Endometrial microvascular endothelial cells (primary cell): ENCODE data around the gene MBD3L3. TPM values are rescaled to one million over a fixed set of nuclear protein-coding genes. Genes with fewer than 3 reads are reported as not detected.
"Not testable (repeated sequence)": the region's sequence is repeated elsewhere in the genome, so short reads cannot be mapped to it uniquely, and the experiment has no call there.

ENCODE experiments used
- in situ Hi-C: cut with HindIII; loops from 2 replicates; pipeline ENCODE4 v1.10.0; 2017; ENCODE audit warnings: low sequenced_read_pairs, low pct_unique_long_range_greater_than_20kb; ENCODE audit errors: inconsistent ontology term
- total RNA-seq: library from RNA; depleted of rRNA; stranded (reverse); fragments of >200 nt; gene quantifications from one replicate; pipeline ENCODE4 v1.2.3, GENCODE V29; 2015; ENCODE audit errors: inconsistent ontology term

Gene MBD3L3
- total RNA-seq, result not detected

- in situ Hi-C loops, result not testable (repeated sequence)
Measured at GRCh38 chr19:7058576-7058975, at the start of gene MBD3L3. MBD3L3 (minus strand) TSS chr19:7058676; CDS start chr19:7058605, 71 bp downstream.

- in situ Hi-C loops, result no loop called here
Measured at GRCh38 chr19:7106711-7107657, 48.5 kb upstream of the MBD3L3 start.

- in situ Hi-C loops, result no loop called here
Measured at GRCh38 chr19:7104747-7105447, 46.4 kb upstream of the MBD3L3 start.

- in situ Hi-C loops, result no loop called here
Measured at GRCh38 chr19:7101498-7102253, 43.2 kb upstream of the MBD3L3 start.

GRCh38 chr19:7099597-7099921 is 41.1 kb upstream of the MBD3L3 start:
- in situ Hi-C loops, result no loop called here

GRCh38 chr19:7098701-7099596 is 40.5 kb upstream of the MBD3L3 start:
- in situ Hi-C loops, result no loop called here

- in situ Hi-C loops, result no loop called here
Measured at GRCh38 chr19:7098096-7098495, 39.6 kb upstream of the MBD3L3 start.

- in situ Hi-C loops, result no loop called here
Measured at GRCh38 chr19:7088999-7089398, 30.5 kb upstream of the MBD3L3 start.

GRCh38 chr19:7083076-7083956 is 24.8 kb upstream of the MBD3L3 start:
- in situ Hi-C loops, result no loop called here

GRCh38 chr19:7078008-7078407 is 19.5 kb upstream of the MBD3L3 start:
- in situ Hi-C loops, result no loop called here

GRCh38 chr19:7076151-7076550 is 17.7 kb upstream of the MBD3L3 start:
- in situ Hi-C loops, result no loop called here

- in situ Hi-C loops, result no loop called here
Measured at GRCh38 chr19:7074705-7075282, 16.3 kb upstream of the MBD3L3 start.

GRCh38 chr19:7072541-7072940 is 14.1 kb upstream of the MBD3L3 start:
- in situ Hi-C loops, result no loop called here

GRCh38 chr19:7069904-7070226 is 11.4 kb upstream of the MBD3L3 start:
- in situ Hi-C loops, result no loop called here

- in situ Hi-C loops, result no loop called here
Measured at GRCh38 chr19:7069042-7069903, 10.8 kb upstream of the MBD3L3 start, which contains the start of gene ZNF557. ZNF557 (plus strand) TSS chr19:7069703; CDS start chr19:7075075, 5,372 bp downstream.

- in situ Hi-C loops, result no loop called here
Measured at GRCh38 chr19:7068599-7068998, 10.1 kb upstream of the MBD3L3 start.
